Testis (tissue), 2 donors: Measurements from ENCODE around the gene ANKRD12.

Experiments used
- POLR2A ChIP-seq: fragments of 450-650 bp; IDR thresholded peaks from one replicate; pipeline ENCODE4 v1.6.1; 2017; ENCODE audit warnings: antibody characterized with exemption, mild to moderate bottlenecking, moderate library complexity
- TF ChIP-seq, protein P1 (sequence below), 3 experiments: fragments of 450-650 bp in 2 of 3; fragments of 200-600 bp in 1 of 3; sonication (generic) in 1 of 3; IDR thresholded peaks; one replicate each; pipeline ENCODE4 v1.5.1; 2016 to 2019; ENCODE audit warnings: antibody characterized with exemption in 3 of 3, mild to moderate bottlenecking in 2 of 3, moderate library complexity in 1 of 3

GRCh38 chr18:9172506-9173127 lies 36.0 kb downstream of the ANKRD12 start:
- TF ChIP-seq, protein P1, sequence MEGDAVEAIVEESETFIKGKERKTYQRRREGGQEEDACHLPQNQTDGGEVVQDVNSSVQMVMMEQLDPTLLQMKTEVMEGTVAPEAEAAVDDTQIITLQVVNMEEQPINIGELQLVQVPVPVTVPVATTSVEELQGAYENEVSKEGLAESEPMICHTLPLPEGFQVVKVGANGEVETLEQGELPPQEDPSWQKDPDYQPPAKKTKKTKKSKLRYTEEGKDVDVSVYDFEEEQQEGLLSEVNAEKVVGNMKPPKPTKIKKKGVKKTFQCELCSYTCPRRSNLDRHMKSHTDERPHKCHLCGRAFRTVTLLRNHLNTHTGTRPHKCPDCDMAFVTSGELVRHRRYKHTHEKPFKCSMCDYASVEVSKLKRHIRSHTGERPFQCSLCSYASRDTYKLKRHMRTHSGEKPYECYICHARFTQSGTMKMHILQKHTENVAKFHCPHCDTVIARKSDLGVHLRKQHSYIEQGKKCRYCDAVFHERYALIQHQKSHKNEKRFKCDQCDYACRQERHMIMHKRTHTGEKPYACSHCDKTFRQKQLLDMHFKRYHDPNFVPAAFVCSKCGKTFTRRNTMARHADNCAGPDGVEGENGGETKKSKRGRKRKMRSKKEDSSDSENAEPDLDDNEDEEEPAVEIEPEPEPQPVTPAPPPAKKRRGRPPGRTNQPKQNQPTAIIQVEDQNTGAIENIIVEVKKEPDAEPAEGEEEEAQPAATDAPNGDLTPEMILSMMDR (IDR thresholded peaks at IDR 0.05) = no peak
- TF ChIP-seq POLR2A = no peak
